Thymus (tissue), 11 donors: Measurements from ENCODE around the gene FAM83C. TPM values are rescaled to one million over a fixed set of nuclear protein-coding genes. Genes with fewer than 3 reads are reported as not detected.
"Not testable (repeated sequence)": the region's sequence is repeated elsewhere in the genome, so short reads cannot be mapped to it uniquely, and the experiment has no call there.

Source experiments
- DNase-seq, 9 donors: peaks; one replicate each; pipeline ENCODE4 v3.0.0-alpha.2; 2013; ENCODE audit warnings: low spot score in 9 of 9, low read depth in 6 of 9, missing footprints in 1 of 9
- H3K27ac ChIP-seq, 2 donors: one replicate each; pipeline ENCODE4 v1.5.1; 2013; ENCODE audit warnings: control low read depth in 1 of 2, low read depth in 1 of 2, low read length in 1 of 2, mild to moderate bottlenecking in 1 of 2, moderate library complexity in 1 of 2
- H3K27me3 ChIP-seq, 2 donors: one replicate each; pipeline ENCODE4 v1.5.1; 2013; ENCODE audit warnings: low read length in 1 of 2; ENCODE audit not compliant: control insufficient read depth in 2 of 2, insufficient read depth in 1 of 2
- H3K36me3 ChIP-seq, 2 donors: one replicate each; pipeline ENCODE4 v1.5.1; 2013; ENCODE audit warnings: low read length in 1 of 2, mild to moderate bottlenecking in 1 of 2, moderate library complexity in 1 of 2; ENCODE audit not compliant: control insufficient read depth in 2 of 2, insufficient read depth in 2 of 2
- H3K4me1 ChIP-seq, 2 donors: one replicate each; pipeline ENCODE4 v1.5.1; 2013; ENCODE audit warnings: low read length in 2 of 2; ENCODE audit not compliant: control insufficient read depth in 2 of 2, insufficient read depth in 2 of 2
- H3K4me3 ChIP-seq, 2 donors: one replicate each; pipeline ENCODE4 v1.5.1; 2013; ENCODE audit warnings: low read length in 2 of 2, control low read depth in 1 of 2, mild to moderate bottlenecking in 1 of 2
- H3K9me3 ChIP-seq, 2 donors: one replicate each; pipeline ENCODE4 v1.5.1; 2013; ENCODE audit warnings: low read length in 1 of 2, mild to moderate bottlenecking in 1 of 2; ENCODE audit not compliant: control insufficient read depth in 2 of 2, insufficient read depth in 1 of 2
- WGBS: extraction: QIAGEN DNeasy Blood & Tissue Kit; methylation state at CpG from one replicate; pipeline ENCODE4 v1.1.7; 2013; 5-methylcytosine and 5-hydroxymethylcytosine counted together
- polyA plus RNA-seq: library from polyadenylated mRNA; stranded (reverse); fragments of 200-250 nt; gene quantifications from one replicate; pipeline ENCODE4 v1.2.3, GENCODE V29; 2013
- total RNA-seq: library from RNA; stranded (reverse); fragments of 120-200 nt; gene quantifications from one replicate; pipeline ENCODE4 v1.2.4, GENCODE V29; 2013
- donor health status: healthy.

Gene FAM83C
- total and polyA plus RNA-seq, 2 donors, result under 0.01 to 0.14 TPM

GRCh38 chr20:35264755-35265154 is 27.5 kb downstream of the FAM83C start:
- H3K36me3 ChIP-seq, result peaks cover 6 to 17% of the 10 kb centered on the region in 2 donors

GRCh38 chr20:35263532-35264341 is 28.5 kb downstream of the FAM83C start:
- no peaks in the 10 kb centered on the region for H3K4me1 ChIP-seq
- H3K36me3 ChIP-seq, result peaks cover 6 to 17% of the 10 kb centered on the region in 2 donors
- no peaks in the 10 kb centered on the region for H3K27me3 ChIP-seq
- H3K9me3 ChIP-seq, result no peaks in the 10 kb centered on the region
- no peak for DNase-seq
- WGBS, result 96% methylated on average over 17 of the region's 17 CpGs
- no peak overlapping the region for H3K27ac ChIP-seq
- H3K4me3 ChIP-seq, result no peak overlapping the region

More at GRCh38 chr20:35264755-35265154, 27.5 kb downstream of the FAM83C start:
- Histone ChIP-seq H3K4me3 (no peak overlapping the region), H3K27ac (no peak overlapping the region), H3K4me1 (peaks cover 0 to 2% of the 10 kb centered on the region in 2 donors), H3K27me3 (no peaks in the 10 kb centered on the region), H3K9me3 (no peaks in the 10 kb centered on the region)
- 98% methylated on average over 1 of the region's 1 CpG for WGBS
- no peak for DNase-seq

GRCh38 chr20:35262731-35263531 is 29.3 kb downstream of the FAM83C start:
- H3K9me3 ChIP-seq, DNase-seq, H3K4me3 ChIP-seq, H3K27me3 ChIP-seq, H3K27ac ChIP-seq, H3K4me1 ChIP-seq: not testable (repeated sequence)
- peaks cover 6 to 13% of the 10 kb centered on the region in 2 donors for H3K36me3 ChIP-seq
- 97% methylated on average over 5 of the region's 8 CpGs for WGBS

GRCh38 chr20:35262321-35262720 is 29.9 kb downstream of the FAM83C start:
- H3K36me3 ChIP-seq, H3K27ac ChIP-seq, H3K4me1 ChIP-seq, H3K4me3 ChIP-seq, H3K9me3 ChIP-seq, DNase-seq, H3K27me3 ChIP-seq: not testable (repeated sequence)
- 89% methylated on average over 7 of the region's 10 CpGs for WGBS

GRCh38 chr20:35260426-35260825 is 31.8 kb downstream of the FAM83C start:
- no peaks in the 10 kb centered on the region for H3K9me3 ChIP-seq
- H3K27ac ChIP-seq, result no peak overlapping the region
- H3K4me3 ChIP-seq, result no peak overlapping the region
- 98% methylated on average over 6 of the region's 6 CpGs for WGBS
- no peaks in the 10 kb centered on the region for H3K27me3 ChIP-seq
- H3K36me3 ChIP-seq, result peaks cover 3 to 5% of the 10 kb centered on the region in 2 donors
- no peaks in the 10 kb centered on the region for H3K4me1 ChIP-seq
- DNase-seq, result no peak

- WGBS, result 94% methylated on average over 8 of the region's 8 CpGs
- DNase-seq, result no peak
- peaks cover 0 to 4% of the 10 kb centered on the region in 2 donors for H3K4me1 ChIP-seq
- H3K9me3 ChIP-seq, result no peaks in the 10 kb centered on the region
- no peak overlapping the region for H3K4me3 ChIP-seq
- H3K27me3 ChIP-seq, result no peaks in the 10 kb centered on the region
- no peak overlapping the region for H3K27ac ChIP-seq
- no peaks in the 10 kb centered on the region for H3K36me3 ChIP-seq
Observed at GRCh38 chr20:35257175-35257909, 34.9 kb downstream of the FAM83C start.

- no peaks in the 10 kb centered on the region for H3K27me3 ChIP-seq
- no peak for DNase-seq
- 98% methylated on average over 12 of the region's 12 CpGs for WGBS
Observed at GRCh38 chr20:35254448-35254999, 37.7 kb downstream of the FAM83C start.

GRCh38 chr20:35253010-35253409 is 39.2 kb downstream of the FAM83C start:
- Histone ChIP-seq H3K4me3 (no peak overlapping the region), H3K27me3 (no peaks in the 10 kb centered on the region), H3K9me3 (no peaks in the 10 kb centered on the region), H3K36me3 (no peaks in the 10 kb centered on the region), H3K4me1 (peaks cover 0 to 21% of the 10 kb centered on the region in 2 donors), H3K27ac (no peak overlapping the region)
- DNase-seq, result no peak
- WGBS, result 92% methylated on average over 3 of the region's 3 CpGs

More at GRCh38 chr20:35254448-35254999, 37.7 kb downstream of the FAM83C start:
- Histone ChIP-seq H3K4me1 (peaks cover 0 to 21% of the 10 kb centered on the region in 2 donors), H3K9me3 (no peaks in the 10 kb centered on the region), H3K36me3 (no peaks in the 10 kb centered on the region), H3K27ac (no peak overlapping the region), H3K4me3 (no peak overlapping the region)
